GM12892 (cell line): ENCODE results near the gene NAPG.

ENCODE experiments used
- POLR2A ChIP-seq: IDR thresholded peaks from 2 replicates; pipeline ENCODE4 v1.6.1; 2011; ENCODE audit warnings: low read depth, low read length, control low read depth
- POLR2AphosphoS5 ChIP-seq: IDR thresholded peaks from 2 replicates; pipeline ENCODE4 v1.6.1; 2011; ENCODE audit warnings: low read depth, low read length, control low read depth

DNA sequence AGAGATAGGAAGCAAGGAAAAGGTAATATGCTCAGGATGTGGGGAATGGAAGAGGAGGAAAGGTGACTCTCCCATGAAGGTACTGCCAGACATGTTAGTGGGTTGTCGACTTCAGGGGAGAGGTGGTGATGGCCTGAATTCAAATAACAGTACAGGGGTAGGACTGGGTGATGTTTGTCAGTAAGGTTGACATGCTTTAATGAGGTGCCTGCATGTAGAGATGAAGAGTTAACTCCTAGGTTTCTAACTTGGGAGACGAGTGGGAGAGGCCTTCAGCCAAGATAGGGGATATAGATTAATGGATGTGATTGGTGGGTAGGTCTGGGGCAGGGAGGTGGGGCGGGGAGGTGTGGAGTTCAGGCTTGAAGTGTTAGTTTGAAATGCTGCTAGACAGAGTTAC, 2.6 kb downstream of the NAPG start:
- TF ChIP-seq POLR2AphosphoS5 (no peak), POLR2A (no peak)
